Heart left ventricle (tissue), 16 donors: Measurements from ENCODE around the gene KCNK17. TPM values are rescaled to one million over a fixed set of nuclear protein-coding genes. Genes with fewer than 3 reads are reported as not detected.

Experiments used
- ATAC-seq, 4 donors: fragments of 200-7000 bp; cut with Tn5 transposase; one replicate each; pipeline ENCODE4 v1.9.1; 2020 to 2022; ENCODE audit warnings: moderate library complexity in 4 of 4, mild to moderate bottlenecking in 3 of 4, moderate number of reproducible peaks in 1 of 4
- DNase-seq, 5 donors: peaks; one replicate each; pipeline ENCODE4 v3.0.0-alpha.2; 2020
- H3K27ac ChIP-seq, 12 donors: fragments of 200-600 bp; sonication (generic) in 4 of 12; one replicate each; pipeline versions ENCODE4 v1.5.0 to v1.8.0; 2016 to 2022; ENCODE audit warnings: mild to moderate bottlenecking in 2 of 12
- H3K27me3 ChIP-seq, 9 donors: fragments of 200-600 bp; sonication (generic) in 2 of 9; one replicate each; pipeline versions ENCODE4 v1.5.1 to v1.8.0; 2016 to 2022; ENCODE audit warnings: mild to moderate bottlenecking in 3 of 9
- H3K36me3 ChIP-seq, 9 donors: fragments of 200-600 bp; sonication (generic) in 2 of 9; one replicate each; pipeline versions ENCODE4 v1.5.0 to v1.8.0; 2018 to 2022; ENCODE audit warnings: mild to moderate bottlenecking in 2 of 9
- H3K4me1 ChIP-seq, 12 donors: fragments of 200-600 bp; sonication (generic) in 4 of 12; one replicate each; pipeline versions ENCODE4 v1.5.0 to v1.8.0; 2016 to 2022; ENCODE audit warnings: mild to moderate bottlenecking in 3 of 12
- H3K4me3 ChIP-seq, 12 donors: fragments of 200-600 bp; sonication (generic) in 4 of 12; one replicate each; pipeline versions ENCODE4 v1.5.0 to v1.8.0; 2017 to 2022; ENCODE audit warnings: mild to moderate bottlenecking in 9 of 12, moderate library complexity in 4 of 12
- H3K9me3 ChIP-seq, 12 donors: fragments of 200-600 bp; sonication (generic) in 4 of 12; one replicate each; pipeline versions ENCODE4 v1.5.0 to v1.8.0; 2016 to 2022; ENCODE audit warnings: mild to moderate bottlenecking in 1 of 12
- CTCF ChIP-seq, 12 donors: fragments of 200-600 bp; sonication (generic) in 4 of 12; IDR thresholded peaks; one replicate each; pipeline versions ENCODE4 v1.5.0 to v1.8.0; 2018 to 2022; ENCODE audit warnings: antibody characterized with exemption in 12 of 12, mild to moderate bottlenecking in 5 of 12
- POLR2A ChIP-seq, 2 donors: fragments of 450-650 bp; IDR thresholded peaks; one replicate each; pipeline ENCODE4 v1.6.1; 2017; ENCODE audit warnings: antibody characterized with exemption in 2 of 2, mild to moderate bottlenecking in 2 of 2, moderate library complexity in 2 of 2
- WGBS, 4 donors: extraction: QIAGEN DNeasy Blood & Tissue Kit in 2 of 4; methylation state at CpG; one replicate each; pipeline versions ENCODE4 v1.1.5 to v1.1.7; 2013 to 2018; 5-methylcytosine and 5-hydroxymethylcytosine counted together
- intact Hi-C, 10 donors: fragments of 100-400 bp; cut with DNase I; formaldehyde crosslinking; loops; one replicate each; pipeline versions ENCODE4 v1.11.1 to v1.14.2; 2022
- polyA plus RNA-seq, 2 donors: library from polyadenylated mRNA; stranded (reverse); fragments of 200-250 nt; gene quantifications; one replicate each; pipeline ENCODE4 v1.2.3, GENCODE V29; 2013
- total RNA-seq, 9 donors: library from RNA; depleted of rRNA in 2 of 9; stranded (reverse); fragments of >200 nt in 2 of 9; fragmentation: NEBNext Ultra II Directional in 3 of 9; extraction: Animal tissue kit (Norgen Biotek cat#: 25700) in 3 of 9; gene quantifications; one replicate each; pipeline versions ENCODE4 v1.1.0 to v1.2.4, GENCODE V29; 2016 to 2023
- donor health status: ischemic (EF 13 %, LVEDD 7.1; RV severe dilation, severe dysfunction).
- donor health status: healthy with polysubstance abuse.
- donor health status: DM: no; HTN: yes; CAD: no.
- donor health status: DM: no; HTN: no; CAD: no.
- donor health status: ischemic (EF 25% LVEDD 6.9; RV normal size, moderate dysfunction).
- donor health status: ischemic (EF 25% LVEDD 5.7; RV mildly dilated, moderate dysfunction).
- donor health status: healthy.
- donor health status: DM: yes; HTN: yes; CAD: no.
- donor health status: ischemic (EF 35%, LVEDD 5.7; RV mildly dilated, moderate dysfunction).
- donor health status: nonischemic (EF 11% LVEDD 7.7; RV severe dilation, severe dysfunction).
- donor health status: DM: yes; HTN: yes; CAD: no.
- donor health status: PGD.
- donor health status: ischemic (EF 29% LVEDD 5.4; RV normal size, mild dysfunction).
- donor health status: nonischemic (EF 23%, LVEDD 6.1; RV moderate dilation, normal function).

KCNK17 gene
- total and polyA plus RNA-seq, 11 donors, result 0.06 to 0.36 (median 0.22) TPM; not detected in 5

GRCh38 chr6:39274471-39274870 is 39.7 kb downstream of the KCNK17 start:
- intact Hi-C loops, result no loop called here
- H3K27ac ChIP-seq, result no peak overlapping the region
- 62 to 69% (median 65%) methylated on average over 4 of the region's 4 CpGs for WGBS, 4 donors
- H3K4me1 ChIP-seq, result no peaks in the 10 kb centered on the region
- no peak for DNase-seq
- peaks cover 0 to 7% (median 0%) of the 10 kb centered on the region in 9 donors for H3K27me3 ChIP-seq
- no peak for TF ChIP-seq POLR2A (IDR thresholded peaks at IDR 0.05)
- TF ChIP-seq CTCF (IDR thresholded peaks at IDR 0.05), result no peak
- no peaks in the 10 kb centered on the region for H3K36me3 ChIP-seq
- no peak overlapping the region for H3K4me3 ChIP-seq
- no peaks in the 10 kb centered on the region for H3K9me3 ChIP-seq
- no peak for ATAC-seq

- H3K27ac ChIP-seq, result no peak overlapping the region
- H3K4me1 ChIP-seq, result no peaks in the 10 kb centered on the region
- no peaks in the 10 kb centered on the region for H3K9me3 ChIP-seq
- no peak overlapping the region for H3K4me3 ChIP-seq
- intact Hi-C loops, result no loop called here
- no peak for ATAC-seq
- DNase-seq, result no peak
- H3K36me3 ChIP-seq, result no peaks in the 10 kb centered on the region
- no peak for TF ChIP-seq POLR2A (IDR thresholded peaks at IDR 0.05)
- no peak for TF ChIP-seq CTCF (IDR thresholded peaks at IDR 0.05)
- 53 to 68% (median 57%) methylated on average over 6 of the region's 6 CpGs for WGBS, 4 donors
- H3K27me3 ChIP-seq, result peaks cover 0 to 7% (median 0%) of the 10 kb centered on the region in 9 donors
Observed at GRCh38 chr6:39273406-39273821, 40.8 kb downstream of the KCNK17 start.

GRCh38 chr6:39269961-39270360 is 44.3 kb downstream of the KCNK17 start:
- Histone ChIP-seq H3K27me3 (peaks cover 0 to 6% (median 0%) of the 10 kb centered on the region in 9 donors), H3K27ac (no peak overlapping the region), H3K4me3 (no peak overlapping the region), H3K36me3 (no peaks in the 10 kb centered on the region), H3K4me1 (no peaks in the 10 kb centered on the region), H3K9me3 (no peaks in the 10 kb centered on the region)
- no peak for TF ChIP-seq CTCF (IDR thresholded peaks at IDR 0.05)
- no peak for TF ChIP-seq POLR2A (IDR thresholded peaks at IDR 0.05)
- intact Hi-C loops, result no loop called here
- WGBS, 4 donors, result 86 to 90% (median 89%) methylated on average over 1 of the region's 1 CpG
- no peak for DNase-seq
- ATAC-seq, result no peak

GRCh38 chr6:39268721-39269120 is 45.5 kb downstream of the KCNK17 start:
- Histone ChIP-seq H3K27ac (no peak overlapping the region), H3K9me3 (no peaks in the 10 kb centered on the region), H3K4me1 (no peaks in the 10 kb centered on the region), H3K27me3 (no peaks in the 10 kb centered on the region), H3K4me3 (no peak overlapping the region), H3K36me3 (no peaks in the 10 kb centered on the region)
- whole genome bisulfite sequencing, 4 donors, result 59 to 68% (median 61%) methylated on average over 3 of the region's 3 CpGs
- no peak for ATAC-seq
- TF ChIP-seq POLR2A (IDR thresholded peaks at IDR 0.05) (no peak), CTCF (IDR thresholded peaks at IDR 0.05) (no peak)
- intact Hi-C loops, result no loop called here
- no peak for DNase-seq
